ELF-1 (cell line): ENCODE results near the gene ARHGAP24.
A peak's percentile ranks its signal among the peaks of the same experiment; 100 is the strongest.
"Not testable (repeated sequence)": the region's sequence is repeated elsewhere in the genome, so short reads cannot be mapped to it uniquely, and the experiment has no call there.

Experiments used
- DNase-seq: peaks from one replicate; pipeline ENCODE4 v3.0.0-alpha.2; 2016; ENCODE audit warnings: low read depth, low spot score

The ARHGAP24 gene

DNA sequence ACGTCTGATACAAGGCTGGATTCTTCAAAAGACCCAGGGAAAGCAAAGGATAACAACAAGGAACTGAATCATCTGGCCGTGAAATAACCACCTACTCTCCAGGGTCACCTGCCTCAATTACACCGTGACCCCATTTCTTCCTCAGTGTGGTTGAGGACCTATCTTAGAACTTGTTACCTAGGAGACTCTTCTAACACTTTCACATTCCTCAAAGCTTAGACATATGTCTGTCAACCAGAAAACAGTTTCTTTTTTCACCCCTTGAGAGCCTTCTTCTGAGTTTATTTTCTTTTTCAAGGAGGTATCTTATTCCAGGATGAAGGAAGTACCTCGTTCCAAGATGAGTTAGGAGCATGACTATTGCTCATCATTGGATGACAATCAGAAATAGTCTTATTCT, 337.8 kb downstream of the ARHGAP24 start:
- no peak for DNase-seq

- DNase-seq, result no peak
Observed at GRCh38 chr4:85815796-85816459, 341.0 kb downstream of the ARHGAP24 start.

DNA sequence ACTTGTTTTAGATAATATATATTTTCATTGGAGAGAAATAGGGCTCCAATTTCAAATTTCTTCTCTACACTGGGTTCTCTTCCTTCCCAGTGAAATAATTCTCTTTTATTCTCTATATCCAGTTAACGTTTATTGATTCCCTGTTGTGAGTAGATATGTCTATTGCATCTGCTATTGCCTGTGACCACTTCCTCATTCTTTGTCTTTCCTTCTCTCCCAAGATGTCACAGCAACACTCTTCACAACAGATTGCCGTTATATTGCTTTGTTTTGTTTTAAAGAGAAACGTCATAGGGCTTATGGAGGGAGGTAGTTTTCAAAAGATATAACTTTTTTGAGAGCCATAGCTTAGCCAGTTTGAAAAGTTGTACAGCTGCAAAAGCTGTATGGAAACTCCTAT, 343.8 kb downstream of the ARHGAP24 start:
- no peak for DNase-seq

GRCh38 chr4:85820101-85820500, 345.2 kb downstream of the ARHGAP24 start:
- DNase-seq, result not testable (repeated sequence)

- no peak for DNase-seq
Observed at GRCh38 chr4:85821688-85822455, 346.9 kb downstream of the ARHGAP24 start.

DNA sequence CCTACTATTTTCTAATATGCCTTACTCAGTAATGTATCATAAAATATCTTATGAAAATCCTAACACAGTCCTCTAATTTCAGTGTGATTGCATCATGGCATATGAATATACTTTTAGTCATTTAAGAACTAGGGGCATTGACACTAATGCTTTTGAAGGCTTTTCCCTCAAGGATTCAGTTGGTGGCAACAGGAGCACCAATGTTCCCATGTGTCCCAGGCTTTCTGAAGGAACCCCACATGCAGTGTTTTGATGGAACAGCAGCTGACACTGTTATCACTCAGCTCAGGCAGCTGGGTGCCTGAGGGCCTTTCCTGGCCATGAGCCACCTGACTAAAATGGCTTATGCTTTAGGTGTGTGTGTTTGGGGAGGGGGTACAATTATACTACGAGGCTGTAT, 348.3 kb downstream of the ARHGAP24 start:
- peak; percentile 70 for DNase-seq

DNA sequence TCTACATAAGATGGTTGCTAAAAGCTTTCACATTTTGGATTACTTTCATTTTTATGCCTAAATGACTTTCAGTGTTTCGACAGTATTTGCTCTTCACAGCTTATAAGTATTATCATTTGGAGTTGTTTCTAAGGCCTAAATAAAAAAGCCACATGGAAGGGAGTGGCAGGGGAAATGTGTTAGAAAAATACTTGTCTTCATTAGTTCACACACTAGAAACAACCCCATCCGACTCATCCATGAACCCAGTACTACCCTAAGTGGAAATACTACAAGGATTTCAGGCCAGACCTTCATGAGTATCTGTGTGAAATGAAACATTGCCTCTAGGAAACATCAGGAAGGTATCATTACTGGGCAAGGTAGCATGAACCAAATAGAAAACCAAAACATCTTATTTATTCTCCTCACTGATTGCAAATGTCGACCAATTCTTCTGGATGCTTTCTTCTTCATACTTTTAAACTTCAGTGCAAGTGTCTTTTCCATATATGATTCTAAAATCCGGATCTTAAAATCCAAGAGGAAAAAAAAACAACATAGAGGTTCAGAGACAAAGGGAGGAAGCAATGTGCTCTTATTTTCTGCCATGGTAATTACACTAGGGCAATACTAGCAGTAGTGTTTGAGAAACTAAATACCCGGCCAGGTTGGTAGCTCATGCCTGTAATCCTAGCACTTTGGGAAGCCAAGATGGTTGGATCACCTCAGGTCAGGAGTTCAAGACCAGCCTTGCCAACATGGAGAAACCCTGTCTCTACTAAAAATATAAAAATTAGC, 349.4 kb downstream of the ARHGAP24 start:
- DNase-seq, result no peak

DNA sequence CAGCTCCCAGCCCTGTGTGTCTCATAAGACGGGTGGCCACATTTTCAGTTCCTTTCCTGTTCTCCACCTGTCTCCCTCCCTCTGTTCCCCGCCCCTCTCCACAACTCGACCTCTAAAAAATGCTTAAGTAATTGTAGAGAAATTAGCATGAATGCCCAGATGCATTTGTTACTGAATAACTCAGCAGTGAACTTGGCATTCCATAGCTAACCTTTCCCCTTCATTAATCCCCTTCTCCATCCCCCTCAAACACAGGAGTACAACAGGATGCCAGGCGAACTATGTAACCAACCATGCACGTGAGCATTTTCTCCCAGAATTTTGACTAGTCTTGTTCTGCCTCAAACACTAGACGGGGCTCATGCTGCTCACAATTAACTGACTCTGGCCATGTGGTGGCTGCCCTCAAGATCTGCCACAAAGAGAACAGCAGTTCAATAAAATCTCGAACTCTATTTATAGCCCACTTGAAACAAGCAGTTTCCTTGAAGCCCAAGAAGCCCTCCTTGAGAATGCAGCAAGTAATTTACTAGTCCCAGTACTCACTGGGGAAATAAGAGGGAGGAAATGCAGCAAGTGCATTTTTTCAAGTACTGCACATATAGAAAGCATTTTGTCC, 351.2 kb downstream of the ARHGAP24 start:
- DNase-seq, result peak; percentile 46

- no peak for DNase-seq
Observed at GRCh38 chr4:85828027-85828890, 353.3 kb downstream of the ARHGAP24 start.

GRCh38 chr4:85829276-85830051, 354.5 kb downstream of the ARHGAP24 start:
- DNase-seq, result no peak

DNA sequence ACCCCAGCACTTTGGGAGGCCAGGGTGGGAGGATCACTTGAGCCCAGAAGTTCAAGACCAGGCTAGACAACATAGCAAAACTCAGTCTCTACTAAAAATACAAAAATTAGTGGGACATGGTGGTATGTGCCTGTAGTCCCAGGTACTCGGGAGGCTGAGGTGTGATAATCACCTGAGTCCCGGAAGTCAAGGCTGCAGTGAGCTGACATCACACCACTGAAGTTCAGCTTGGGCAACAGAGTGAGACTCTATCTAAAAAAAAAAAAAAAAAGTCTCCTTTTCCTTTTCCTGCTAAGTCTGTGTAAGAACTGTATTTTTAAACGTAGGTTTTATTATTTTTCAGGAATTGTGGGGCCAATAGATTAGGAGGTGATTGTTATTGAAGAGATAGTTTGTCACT, 356.7 kb downstream of the ARHGAP24 start:
- no peak for DNase-seq

GRCh38 chr4:85833302-85833701, 358.4 kb downstream of the ARHGAP24 start:
- peak; percentile 11 for DNase-seq

DNA sequence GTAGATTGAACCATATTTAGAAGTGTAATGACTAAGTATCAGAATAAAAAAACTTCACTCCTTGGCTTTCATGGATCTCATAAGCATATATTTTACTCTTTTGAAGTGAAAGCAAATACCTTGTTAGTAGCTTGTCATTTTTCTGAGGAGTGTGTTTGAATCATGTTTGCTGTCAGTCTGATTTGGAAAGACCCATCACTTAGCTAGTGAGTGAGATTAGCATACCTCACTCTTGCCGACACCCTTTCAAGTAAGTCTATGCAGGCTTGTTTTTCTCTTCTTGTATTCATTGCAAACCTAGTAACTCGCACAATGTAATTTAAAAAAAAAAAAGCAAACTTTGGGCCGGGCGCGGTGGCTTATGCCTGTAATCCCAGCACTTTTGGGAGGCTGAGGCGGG, 360.0 kb downstream of the ARHGAP24 start:
- no peak for DNase-seq

DNA sequence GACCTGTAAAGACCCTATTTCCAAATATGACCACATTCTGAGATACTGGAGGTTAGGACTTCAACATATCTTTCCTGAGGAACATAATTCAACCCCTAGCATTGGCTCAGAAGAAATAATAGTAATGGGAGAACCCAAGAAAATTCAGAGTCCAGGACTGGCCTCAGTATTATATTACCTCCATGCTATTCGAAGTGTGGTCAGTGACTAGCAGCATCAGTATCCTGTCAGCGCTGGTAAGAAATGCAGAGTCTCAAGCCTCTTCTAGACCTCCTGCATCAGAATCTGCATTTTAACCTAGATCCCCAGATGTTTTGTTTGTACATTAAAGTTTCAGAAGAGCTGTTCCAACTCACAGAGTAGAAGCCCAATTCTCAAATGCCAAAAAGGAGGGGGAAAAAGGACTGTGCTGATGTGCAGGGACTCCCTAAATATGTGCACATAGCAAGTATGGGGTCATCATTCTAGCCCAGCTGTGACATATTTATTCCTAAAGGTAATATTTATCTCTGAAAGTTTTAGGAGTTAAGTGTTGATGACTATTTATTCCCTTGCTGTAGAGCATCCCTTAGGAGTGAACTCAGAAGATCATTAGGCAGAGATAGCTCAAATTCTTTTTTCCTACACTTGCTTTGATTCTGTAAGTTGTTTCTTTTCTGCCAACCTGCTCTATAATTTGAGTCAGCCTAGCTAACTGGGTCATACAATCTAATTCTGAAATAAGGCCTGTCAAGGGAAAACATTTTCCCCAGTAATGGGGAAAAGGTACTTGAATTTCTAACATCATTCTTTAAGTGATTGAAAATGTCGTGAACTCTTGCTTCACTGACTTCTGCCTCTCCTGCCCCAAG, 361.9 kb downstream of the ARHGAP24 start:
- DNase-seq, result no peak

GRCh38 chr4:85837439-85837733, 362.4 kb downstream of the ARHGAP24 start:
- DNase-seq, result no peak

- DNase-seq, result not testable (repeated sequence)
Observed at GRCh38 chr4:85839981-85840451, 365.1 kb downstream of the ARHGAP24 start.

DNA sequence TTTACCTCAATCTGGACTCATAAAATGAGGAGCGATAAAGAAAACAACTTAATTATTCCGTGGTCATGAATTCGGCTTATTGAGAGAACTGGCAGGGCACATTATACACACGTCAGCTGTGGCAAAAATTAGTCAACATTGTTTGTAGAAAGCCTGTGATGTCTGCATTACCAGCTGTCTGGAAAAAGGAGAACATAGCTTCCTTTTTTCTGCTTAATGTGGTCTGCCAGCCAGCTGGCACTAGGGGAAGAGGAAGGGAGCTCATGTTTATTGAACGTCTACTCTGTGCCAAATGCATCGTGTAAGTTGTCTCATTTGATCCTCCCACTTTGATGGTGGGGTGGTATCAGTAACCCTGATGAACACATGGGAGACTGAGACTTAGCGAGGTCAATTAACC, 367.6 kb downstream of the ARHGAP24 start:
- no peak for DNase-seq

DNA sequence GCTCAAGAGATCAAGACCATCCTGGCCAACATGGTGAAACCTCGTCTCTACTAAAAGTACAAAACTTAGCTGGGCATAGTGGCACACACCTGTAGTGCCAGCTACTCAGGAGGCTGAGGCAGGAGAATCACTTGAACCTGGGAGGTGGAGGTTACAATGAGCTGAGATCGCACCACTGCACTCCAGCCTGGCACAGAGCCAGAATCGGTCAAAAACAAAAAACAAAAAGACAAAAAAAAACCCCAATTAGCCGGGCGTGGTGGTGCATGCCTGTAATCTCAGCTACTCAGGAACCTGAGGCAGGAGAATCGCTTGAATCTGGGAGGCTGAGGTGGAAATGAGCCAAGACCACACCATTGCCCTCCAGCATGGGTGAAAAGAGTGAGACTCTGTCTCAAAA, 378.8 kb downstream of the ARHGAP24 start:
- not testable (repeated sequence) for DNase-seq

- DNase-seq, result no peak
Observed at GRCh38 chr4:85854546-85854945, 379.6 kb downstream of the ARHGAP24 start.
